ENCODE data around the gene SLC25A30. TPM values are rescaled to one million over a fixed set of nuclear protein-coding genes. Genes with fewer than 3 reads are reported as not detected.
"Not testable (repeated sequence)": the region's sequence is repeated elsewhere in the genome, so short reads cannot be mapped to it uniquely, and the experiment has no call there.

SLC25A30 gene
- total RNA-seq, 1 experiment from 2014 or later: 8.2 TPM

- DNase-seq: no peak
- no peaks in the 10 kb centered on the region for H3K4me1 ChIP-seq
- H3K27me3 ChIP-seq: no peaks in the 10 kb centered on the region
- H3K9me3 ChIP-seq (replicated peaks): no peaks in the 10 kb centered on the region
- 0 out of 2 replicates have a peak overlapping the region, but pooled peaks have one; percentile 13 for H3K27ac ChIP-seq
- H3K36me3 ChIP-seq: peaks cover 3% of the 10 kb centered on the region
- no peak overlapping the region for H3K4me3 ChIP-seq
Observed at GRCh38 chr13:45349438-45349837, 68.7 kb downstream of the SLC25A30 start.

DNA sequence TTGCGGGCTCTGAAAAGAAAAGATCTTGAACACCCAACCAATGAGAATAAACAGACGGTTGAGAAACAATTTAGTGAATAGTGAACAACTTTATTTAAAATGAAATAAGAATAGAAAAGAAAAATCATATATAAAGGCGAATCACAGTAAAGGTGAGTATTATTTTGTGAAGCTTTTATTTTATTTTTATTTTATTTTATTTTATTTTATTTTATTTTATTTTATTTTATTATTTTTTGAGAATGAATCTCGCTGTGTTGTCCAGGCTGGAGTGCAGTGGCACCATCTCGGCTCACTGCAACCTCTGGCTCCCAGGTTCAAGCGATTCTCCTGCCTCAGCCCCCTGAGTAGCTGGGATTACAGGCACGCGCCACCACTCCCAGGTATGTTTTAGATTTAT lies 74.1 kb downstream of the SLC25A30 start:
- not testable (repeated sequence) for H3K27ac ChIP-seq; H3K27me3 ChIP-seq; H3K4me1 ChIP-seq; H3K9me3 ChIP-seq (replicated peaks); DNase-seq; H3K4me3 ChIP-seq
- H3K36me3 ChIP-seq: peaks cover 12% of the 10 kb centered on the region

Other genes starting within 250 kb of the SLC25A30 start
- gene KCTD4, start 217.3 kb downstream of the SLC25A30 start, total RNA-seq (2014; rRNA removed; shearing (Covaris generic)): not detected in 2 replicates
- 2,959 and 3,278 TPM in 2 replicates for gene TPT1, start 77.2 kb downstream of the SLC25A30 start, total RNA-seq (2014; rRNA removed; shearing (Covaris generic))
- 24.1 and 25.4 TPM in 2 replicates for gene COG3, start 46.6 kb upstream of the SLC25A30 start, total RNA-seq (2014; rRNA removed; shearing (Covaris generic))
- not detected in 2 replicates for gene ERICH6B, start 197.4 kb upstream of the SLC25A30 start, total RNA-seq (2014; rRNA removed; shearing (Covaris generic))